ENCODE measurements around the gene SEPHS1. TPM values are rescaled to one million over a fixed set of nuclear protein-coding genes. Genes with fewer than 3 reads are reported as not detected.
"Not testable (repeated sequence)": the region's sequence is repeated elsewhere in the genome, so short reads cannot be mapped to it uniquely, and the experiment has no call there.

The SEPHS1 gene
- total and polyA plus RNA-seq, 9 donors = 27.2 to 76.7 (median 50.6) TPM

DNA sequence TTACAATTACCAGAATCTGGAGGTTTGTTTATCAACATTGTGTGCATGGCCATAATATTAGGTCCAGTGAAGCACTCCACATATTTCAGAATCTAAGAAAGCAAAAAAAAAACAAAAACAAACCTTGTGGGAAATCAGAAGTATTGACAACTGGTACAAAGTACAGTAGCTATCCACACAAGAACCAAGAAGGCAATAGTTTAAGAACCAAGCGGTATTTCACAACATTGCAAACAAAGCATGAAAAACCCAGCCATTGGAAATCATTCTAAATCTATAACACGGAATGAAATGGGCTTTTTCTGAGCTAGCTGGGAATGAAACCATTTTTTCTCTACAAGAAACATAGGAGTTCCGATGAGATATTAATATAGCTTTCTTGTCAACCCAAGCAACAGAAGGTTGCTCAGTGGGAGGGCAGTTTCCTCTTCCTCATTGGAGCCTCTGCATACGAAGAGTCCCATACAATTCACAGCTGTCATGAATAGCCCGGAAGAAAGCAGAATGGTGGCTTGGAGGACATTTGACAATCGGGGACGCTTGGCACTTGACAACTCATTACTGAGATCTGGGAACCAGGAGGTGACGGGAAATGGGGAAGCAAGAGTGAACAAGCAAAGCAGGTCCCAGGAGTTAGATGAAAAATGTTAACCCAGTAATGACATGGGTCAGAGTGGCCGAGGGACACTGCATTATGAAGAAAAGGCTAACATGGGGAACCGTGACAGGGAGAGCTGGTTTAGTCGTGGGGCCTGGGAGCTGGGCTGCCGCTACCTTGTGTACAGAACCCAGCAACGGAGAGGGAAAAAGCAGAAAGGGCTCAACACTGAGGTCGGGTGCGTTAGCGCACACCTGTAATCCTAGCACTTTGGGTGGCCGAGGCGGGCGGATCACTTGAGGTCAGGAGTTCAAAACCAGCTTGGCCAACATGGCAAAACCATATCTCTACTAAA lies 56.0 kb downstream of the SEPHS1 start:
- no peaks in the 10 kb centered on the region for H3K4me1 ChIP-seq (ENCODE audit: insufficient read depth)
- TF ChIP-seq CTCF (IDR thresholded peaks at IDR 0.05) (no peak), EP300 (IDR thresholded peaks at IDR 0.05) (no peak)
- no peak overlapping the region for H3K27ac ChIP-seq
- DNase-seq = peak in 1 of 5 donors; percentile 1
- no peaks in the 10 kb centered on the region for H3K27me3 ChIP-seq
- no peaks in the 10 kb centered on the region for H3K9me3 ChIP-seq
- intact Hi-C loops (cut with DNase I) = no loop called here
- no peaks in the 10 kb centered on the region for H3K36me3 ChIP-seq
- H3K4me3 ChIP-seq = no peak overlapping the region
- 92 to 94% (median 94%) methylated on average over 19 of the region's 19 CpGs for WGBS, 3 donors

GRCh38 chr10:13291061-13291460 lies 57.0 kb downstream of the SEPHS1 start:
- H3K27ac ChIP-seq = no peak overlapping the region
- H3K4me3 ChIP-seq = no peak overlapping the region
- H3K9me3 ChIP-seq = no peaks in the 10 kb centered on the region
- no peaks in the 10 kb centered on the region for H3K36me3 ChIP-seq
- 55 to 81% (median 73%) methylated on average over 4 of the region's 4 CpGs for WGBS, 3 donors
- intact Hi-C loops (cut with DNase I) = no loop called here
- H3K4me1 ChIP-seq (ENCODE audit: insufficient read depth) = no peaks in the 10 kb centered on the region
- TF ChIP-seq POLR2A (IDR thresholded peaks at IDR 0.05) = no peak
- TF ChIP-seq EP300 (IDR thresholded peaks at IDR 0.05) = no peak
- no peak for TF ChIP-seq CTCF (IDR thresholded peaks at IDR 0.05)
- DNase-seq = no peak
- no peaks in the 10 kb centered on the region for H3K27me3 ChIP-seq

- TF ChIP-seq POLR2A (IDR thresholded peaks at IDR 0.05) (no peak), EP300 (IDR thresholded peaks at IDR 0.05) (no peak), CTCF (IDR thresholded peaks at IDR 0.05) (no peak)
- WGBS, 3 donors = 91 to 93% (median 93%) methylated on average over 4 of the region's 4 CpGs
- no peaks in the 10 kb centered on the region for H3K36me3 ChIP-seq
- no peaks in the 10 kb centered on the region for H3K27me3 ChIP-seq
- intact Hi-C loops (cut with DNase I) = loop anchor here in 1 of 4 donors (5.0 kb wide), 1 partner anchor 337 kb away; no protein-coding TSS in a partner anchor
- no peak overlapping the region for H3K4me3 ChIP-seq
- H3K27ac ChIP-seq = no peak overlapping the region
- DNase-seq = no peak
- H3K9me3 ChIP-seq = no peaks in the 10 kb centered on the region
- H3K4me1 ChIP-seq (ENCODE audit: insufficient read depth) = no peaks in the 10 kb centered on the region
These were observed 64.0 kb downstream of the SEPHS1 start for GRCh38 chr10:13284050-13284449.

DNA sequence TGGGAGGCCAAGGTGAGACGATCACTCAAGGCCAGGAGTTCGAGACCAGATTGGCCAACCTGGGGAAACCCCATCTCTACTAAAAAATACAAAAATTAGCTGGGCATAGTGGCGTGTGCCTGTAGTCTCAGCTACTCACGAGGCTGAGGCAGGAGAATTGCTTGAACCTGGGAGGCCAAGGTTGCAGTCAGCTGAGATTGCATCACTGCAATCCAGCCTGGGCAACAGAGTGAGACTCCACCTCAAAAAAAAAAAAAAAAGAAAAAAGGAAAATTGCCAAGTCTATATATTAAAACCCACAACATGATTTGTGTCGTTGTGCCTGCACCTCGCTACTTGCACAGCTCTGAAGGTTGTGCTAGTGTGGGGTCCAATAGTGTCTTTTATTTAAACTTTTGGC lies 65.7 kb downstream of the SEPHS1 start:
- not testable (repeated sequence) for H3K4me1 ChIP-seq (ENCODE audit: insufficient read depth); H3K4me3 ChIP-seq; H3K36me3 ChIP-seq; H3K27me3 ChIP-seq; DNase-seq; H3K27ac ChIP-seq; H3K9me3 ChIP-seq
- WGBS, 3 donors = 89 to 97% (median 92%) methylated on average over 6 of the region's 6 CpGs
- intact Hi-C loops (cut with DNase I) = loop anchor here in 1 of 4 donors (5.0 kb wide), 1 partner anchor 335 kb away; no protein-coding TSS in a partner anchor
